Measurements from ENCODE around the gene PTPN21.
"Not testable (repeated sequence)": the region's sequence is repeated elsewhere in the genome, so short reads cannot be mapped to it uniquely, and the experiment has no call there.

The PTPN21 gene

GRCh38 chr14:88542857-88543795 is 11.7 kb downstream of the PTPN21 start:
- H3K4me3 ChIP-seq (ENCODE audit: insufficient read length, low read depth) = no peak overlapping the region
- no peaks in the 10 kb centered on the region for H3K9me3 ChIP-seq (ENCODE audit: insufficient read depth, low read length)
- H3K4me1 ChIP-seq (ENCODE audit: insufficient read depth, insufficient read length) = no peaks in the 10 kb centered on the region
- H3K27me3 ChIP-seq (ENCODE audit: insufficient read depth, insufficient read length) = no peaks in the 10 kb centered on the region
- H3K36me3 ChIP-seq (ENCODE audit: insufficient read depth, insufficient read length, low read length) = peaks cover 15% of the 10 kb centered on the region
- no peak overlapping the region for H3K9ac ChIP-seq (ENCODE audit: insufficient read length, low read depth)
- TF ChIP-seq ZNF274 (IDR thresholded peaks at IDR 0.05; ENCODE audit: low read depth, low read length) (no peak), SUZ12 (IDR thresholded peaks at IDR 0.05; ENCODE audit: extremely low read depth, insufficient read depth, insufficient read length) (no peak), YY1 (IDR thresholded peaks at IDR 0.05; ENCODE audit: insufficient read depth, insufficient read length) (no peak)
- DNase-seq (ENCODE audit: low read depth, low spot score) = no peak

- Histone ChIP-seq H3K9me3 (ENCODE audit: insufficient read depth, low read length) (no peaks in the 10 kb centered on the region), H3K4me1 (ENCODE audit: insufficient read depth, insufficient read length) (no peaks in the 10 kb centered on the region), H3K36me3 (ENCODE audit: insufficient read depth, insufficient read length, low read length) (peaks cover 4% of the 10 kb centered on the region), H3K9ac (ENCODE audit: insufficient read length, low read depth) (no peak overlapping the region), H3K4me3 (ENCODE audit: insufficient read length, low read depth) (no peak overlapping the region), H3K27me3 (ENCODE audit: insufficient read depth, insufficient read length) (no peaks in the 10 kb centered on the region)
- no peak for DNase-seq (ENCODE audit: low read depth, low spot score)
- no peak for TF ChIP-seq ZNF274 (IDR thresholded peaks at IDR 0.05; ENCODE audit: low read depth, low read length)
- TF ChIP-seq SUZ12 (IDR thresholded peaks at IDR 0.05; ENCODE audit: extremely low read depth, insufficient read depth, insufficient read length) = no peak
- TF ChIP-seq YY1 (IDR thresholded peaks at IDR 0.05; ENCODE audit: insufficient read depth, insufficient read length) = no peak
Observed at GRCh38 chr14:88541324-88541723, 13.5 kb downstream of the PTPN21 start.

GRCh38 chr14:88535813-88536212 is 19.0 kb downstream of the PTPN21 start:
- H3K9me3 ChIP-seq (ENCODE audit: insufficient read depth, low read length) = no peaks in the 10 kb centered on the region
- H3K9ac ChIP-seq (ENCODE audit: insufficient read length, low read depth) = no peak overlapping the region
- peaks cover 2% of the 10 kb centered on the region for H3K36me3 ChIP-seq (ENCODE audit: insufficient read depth, insufficient read length, low read length)
- H3K4me1 ChIP-seq (ENCODE audit: insufficient read depth, insufficient read length) = no peaks in the 10 kb centered on the region
- no peak overlapping the region for H3K4me3 ChIP-seq (ENCODE audit: insufficient read length, low read depth)
- no peak for TF ChIP-seq YY1 (IDR thresholded peaks at IDR 0.05; ENCODE audit: insufficient read depth, insufficient read length)
- TF ChIP-seq SUZ12 (IDR thresholded peaks at IDR 0.05; ENCODE audit: extremely low read depth, insufficient read depth, insufficient read length) = no peak
- TF ChIP-seq ZNF274 (IDR thresholded peaks at IDR 0.05; ENCODE audit: low read depth, low read length) = no peak
- DNase-seq (ENCODE audit: low read depth, low spot score) = no peak
- no peaks in the 10 kb centered on the region for H3K27me3 ChIP-seq (ENCODE audit: insufficient read depth, insufficient read length)

- no peaks in the 10 kb centered on the region for H3K9me3 ChIP-seq (ENCODE audit: insufficient read depth, low read length)
- no peak for DNase-seq (ENCODE audit: low read depth, low spot score)
Observed at GRCh38 chr14:88535149-88535548, 19.7 kb downstream of the PTPN21 start.

GRCh38 chr14:88533064-88533602 is 21.7 kb downstream of the PTPN21 start:
- no peaks in the 10 kb centered on the region for H3K9me3 ChIP-seq (ENCODE audit: insufficient read depth, low read length)
- no peak for DNase-seq (ENCODE audit: low read depth, low spot score)
- H3K4me1 ChIP-seq (ENCODE audit: insufficient read depth, insufficient read length) = no peaks in the 10 kb centered on the region
- H3K9ac ChIP-seq (ENCODE audit: insufficient read length, low read depth) = no peak overlapping the region
- H3K36me3 ChIP-seq (ENCODE audit: insufficient read depth, insufficient read length, low read length) = peaks cover 2% of the 10 kb centered on the region
- TF ChIP-seq YY1 (IDR thresholded peaks at IDR 0.05; ENCODE audit: insufficient read depth, insufficient read length) (no peak), SUZ12 (IDR thresholded peaks at IDR 0.05; ENCODE audit: extremely low read depth, insufficient read depth, insufficient read length) (no peak), ZNF274 (IDR thresholded peaks at IDR 0.05; ENCODE audit: low read depth, low read length) (no peak)
- H3K4me3 ChIP-seq (ENCODE audit: insufficient read length, low read depth) = no peak overlapping the region
- H3K27me3 ChIP-seq (ENCODE audit: insufficient read depth, insufficient read length) = no peaks in the 10 kb centered on the region

More at GRCh38 chr14:88535149-88535548, 19.7 kb downstream of the PTPN21 start:
- H3K27me3 ChIP-seq (ENCODE audit: insufficient read depth, insufficient read length) = no peaks in the 10 kb centered on the region
- no peak overlapping the region for H3K9ac ChIP-seq (ENCODE audit: insufficient read length, low read depth)
- peaks cover 2% of the 10 kb centered on the region for H3K36me3 ChIP-seq (ENCODE audit: insufficient read depth, insufficient read length, low read length)
- H3K4me3 ChIP-seq (ENCODE audit: insufficient read length, low read depth) = no peak overlapping the region
- TF ChIP-seq YY1 (IDR thresholded peaks at IDR 0.05; ENCODE audit: insufficient read depth, insufficient read length) (no peak), ZNF274 (IDR thresholded peaks at IDR 0.05; ENCODE audit: low read depth, low read length) (no peak), SUZ12 (IDR thresholded peaks at IDR 0.05; ENCODE audit: extremely low read depth, insufficient read depth, insufficient read length) (no peak)
- no peaks in the 10 kb centered on the region for H3K4me1 ChIP-seq (ENCODE audit: insufficient read depth, insufficient read length)

GRCh38 chr14:88529889-88530288 is 24.9 kb downstream of the PTPN21 start:
- H3K27me3 ChIP-seq (ENCODE audit: insufficient read depth, insufficient read length); DNase-seq (ENCODE audit: low read depth, low spot score); H3K36me3 ChIP-seq (ENCODE audit: insufficient read depth, insufficient read length, low read length): not testable (repeated sequence)

GRCh38 chr14:88522393-88522792 is 32.4 kb downstream of the PTPN21 start:
- H3K4me1 ChIP-seq (ENCODE audit: insufficient read depth, insufficient read length) = no peaks in the 10 kb centered on the region
- H3K4me3 ChIP-seq (ENCODE audit: insufficient read length, low read depth) = no peak overlapping the region
- H3K27me3 ChIP-seq (ENCODE audit: insufficient read depth, insufficient read length) = no peaks in the 10 kb centered on the region
- TF ChIP-seq YY1 (IDR thresholded peaks at IDR 0.05; ENCODE audit: insufficient read depth, insufficient read length) = no peak
- TF ChIP-seq ZNF274 (IDR thresholded peaks at IDR 0.05; ENCODE audit: low read depth, low read length) = no peak
- no peak for TF ChIP-seq SUZ12 (IDR thresholded peaks at IDR 0.05; ENCODE audit: extremely low read depth, insufficient read depth, insufficient read length)
- DNase-seq (ENCODE audit: low read depth, low spot score) = no peak
- H3K9me3 ChIP-seq (ENCODE audit: insufficient read depth, low read length) = no peaks in the 10 kb centered on the region
- no peak overlapping the region for H3K9ac ChIP-seq (ENCODE audit: insufficient read length, low read depth)
- no peaks in the 10 kb centered on the region for H3K36me3 ChIP-seq (ENCODE audit: insufficient read depth, insufficient read length, low read length)

More at GRCh38 chr14:88529889-88530288, 24.9 kb downstream of the PTPN21 start:
- not testable (repeated sequence) for H3K4me1 ChIP-seq (ENCODE audit: insufficient read depth, insufficient read length); H3K4me3 ChIP-seq (ENCODE audit: insufficient read length, low read depth); H3K9ac ChIP-seq (ENCODE audit: insufficient read length, low read depth); H3K9me3 ChIP-seq (ENCODE audit: insufficient read depth, low read length)
